GM21381 (cell line): ENCODE data around the gene TMEM135.
"Not testable (repeated sequence)": the region's sequence is repeated elsewhere in the genome, so short reads cannot be mapped to it uniquely, and the experiment has no call there.

ENCODE experiments used
- ATAC-seq: cut with Tn5 transposase; IDR thresholded peaks from one replicate; pipeline ENCODE4 v1.9.1; 2021; ENCODE audit warnings: mild to moderate bottlenecking, moderate library complexity; ENCODE audit not compliant: unreplicated experiment

Gene TMEM135

DNA sequence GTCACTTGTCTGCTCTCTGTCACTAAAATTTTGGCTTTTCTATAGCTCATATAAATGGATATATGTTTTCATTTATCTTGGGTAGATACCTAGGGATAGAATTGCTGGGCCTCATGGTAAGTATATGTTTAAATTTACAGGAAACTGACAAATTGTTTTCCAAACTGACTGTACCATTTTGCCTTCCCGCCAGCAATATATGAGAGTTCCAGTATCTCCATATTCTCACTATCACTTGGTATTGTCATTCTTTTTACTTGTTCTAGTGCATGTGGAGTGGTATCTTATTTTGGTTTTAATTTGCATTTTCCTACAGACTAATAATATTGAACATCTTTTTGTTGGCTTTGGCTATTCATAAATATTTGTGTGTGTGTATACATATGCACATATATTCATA, 101.7 kb downstream of the TMEM135 start:
- no peak for ATAC-seq

DNA sequence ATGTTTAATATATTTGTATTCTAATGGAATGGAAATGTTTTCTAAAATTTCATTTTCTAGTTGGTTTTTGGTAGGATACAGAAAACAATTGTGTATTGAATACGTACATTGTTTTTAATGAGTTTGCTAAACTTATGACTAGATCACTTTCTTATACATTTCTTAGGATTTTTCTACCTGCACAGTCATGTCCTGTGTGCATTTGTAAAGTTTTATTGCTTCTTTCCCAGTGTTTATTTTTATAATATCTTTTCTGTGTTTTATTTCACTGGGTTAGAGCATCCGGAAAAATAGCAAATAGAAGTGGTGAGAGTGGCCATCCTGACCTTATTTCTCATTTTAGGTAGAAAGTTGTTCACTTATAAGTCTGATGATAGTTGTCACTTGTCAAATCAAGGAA, 103.6 kb downstream of the TMEM135 start:
- no peak for ATAC-seq

DNA sequence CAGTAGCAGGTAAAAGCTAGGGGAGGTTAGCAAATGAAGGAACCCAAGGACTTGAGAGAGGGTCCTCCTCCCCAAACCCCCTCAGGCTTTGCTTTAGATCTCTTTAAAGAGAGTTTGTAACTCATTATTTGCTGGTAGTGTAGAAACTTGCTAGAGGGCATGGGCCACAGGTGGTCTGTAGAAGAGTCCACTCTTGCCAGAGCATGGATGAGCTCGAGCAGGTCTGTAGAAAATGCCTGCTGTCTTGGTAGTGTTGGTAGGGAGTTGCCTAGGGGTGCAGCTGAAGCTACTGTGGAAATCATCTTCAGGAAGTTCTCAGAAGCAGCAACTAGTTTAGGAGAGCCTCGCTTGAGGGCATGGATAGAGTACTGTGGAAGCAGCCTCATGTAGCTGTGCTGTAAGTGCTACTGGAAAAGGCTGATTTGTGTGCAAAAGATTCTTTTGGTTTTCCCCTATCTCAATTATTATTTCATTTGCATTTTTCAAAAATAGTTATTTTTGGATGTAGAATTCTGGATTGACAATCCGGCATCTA, 104.3 kb downstream of the TMEM135 start:
- ATAC-seq: no peak

DNA sequence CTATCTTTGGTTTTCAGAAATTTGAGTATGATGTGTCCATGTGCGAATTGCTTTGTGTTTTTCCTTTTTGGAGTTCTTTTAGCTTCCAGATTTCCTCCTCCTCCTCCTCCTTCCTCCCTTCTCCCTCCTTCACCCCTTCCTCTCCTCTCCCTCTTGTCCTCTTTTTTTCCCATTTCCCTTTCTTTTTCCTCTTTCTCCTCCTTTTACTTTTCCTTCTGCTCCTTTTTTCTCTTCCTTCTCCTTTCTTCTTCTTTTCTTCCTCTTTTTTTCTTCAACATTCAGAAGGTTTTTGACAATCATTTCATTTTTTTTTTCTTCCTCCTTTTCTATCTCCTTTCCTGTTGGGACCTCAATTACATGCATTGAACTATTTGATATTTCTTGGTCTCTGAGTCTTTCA, 104.9 kb downstream of the TMEM135 start:
- no peak for ATAC-seq

- no peak for ATAC-seq
These were observed 105.9 kb downstream of the TMEM135 start for GRCh38 chr11:87143641-87144040.

GRCh38 chr11:87144252-87144651, 106.5 kb downstream of the TMEM135 start:
- ATAC-seq: no peak

GRCh38 chr11:87148749-87149148, 111.0 kb downstream of the TMEM135 start:
- ATAC-seq: no peak

- not testable (repeated sequence) for ATAC-seq
These were observed 112.0 kb downstream of the TMEM135 start for GRCh38 chr11:87149782-87150181.

DNA sequence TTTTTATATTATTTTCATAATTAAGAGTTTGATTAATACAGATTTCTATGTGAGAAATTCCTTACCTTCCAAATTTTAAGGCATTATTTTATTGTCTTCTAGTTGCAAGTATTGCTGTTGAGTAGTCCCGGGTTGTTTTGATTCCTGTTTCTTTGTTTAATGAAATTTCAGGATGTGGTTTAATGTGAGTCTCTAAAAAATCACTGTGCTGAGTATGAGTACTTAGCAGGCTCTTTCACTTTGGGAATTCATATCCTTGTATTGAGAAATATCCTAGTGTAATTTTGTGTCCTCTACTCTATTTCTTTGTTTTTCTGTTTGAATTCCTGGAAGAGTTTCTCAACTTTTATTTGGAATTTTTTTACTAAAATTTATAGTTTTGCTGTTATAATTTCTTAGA, 113.2 kb downstream of the TMEM135 start:
- no peak for ATAC-seq

GRCh38 chr11:87154246-87154645, 116.5 kb downstream of the TMEM135 start:
- no peak for ATAC-seq

DNA sequence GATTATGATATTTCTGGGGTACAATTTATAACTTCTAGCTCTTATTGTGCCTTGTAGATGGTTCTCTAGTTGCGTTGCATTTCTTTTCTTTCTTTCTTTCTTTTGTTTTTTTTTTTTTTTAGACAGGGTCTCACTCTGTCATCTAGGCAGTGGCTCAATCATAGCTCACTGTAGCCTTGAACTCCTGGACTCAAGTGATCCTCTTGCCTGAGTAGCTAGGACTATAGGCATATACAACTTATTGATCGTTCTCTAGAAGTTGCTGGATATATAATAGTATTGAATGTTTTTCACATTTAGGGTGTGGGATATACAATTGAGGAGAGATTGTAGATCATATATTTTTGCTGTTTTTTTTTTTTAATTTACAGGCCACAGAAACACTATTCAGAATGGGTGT, 119.2 kb downstream of the TMEM135 start:
- ATAC-seq: no peak

DNA sequence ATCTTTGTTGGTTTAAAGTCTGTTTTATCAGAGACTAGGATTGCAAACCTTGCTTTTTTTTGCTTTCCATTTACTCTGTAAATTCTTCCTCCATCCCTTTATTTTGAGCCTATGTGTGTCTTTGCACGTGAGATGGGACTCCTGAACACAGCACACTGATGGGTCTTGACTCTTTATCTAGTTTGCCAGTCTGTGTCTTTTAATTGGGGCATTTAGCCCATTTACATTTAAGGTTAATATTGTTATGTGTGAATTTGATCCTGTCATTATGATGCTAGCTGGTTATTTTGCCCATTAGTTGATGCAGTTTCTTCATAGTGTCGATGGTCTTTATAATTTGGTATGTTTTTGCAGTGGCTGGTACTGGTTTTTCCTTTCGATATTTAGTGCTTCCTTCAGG, 131.3 kb downstream of the TMEM135 start:
- not testable (repeated sequence) for ATAC-seq

- ATAC-seq: no peak
These were observed 135.7 kb downstream of the TMEM135 start for GRCh38 chr11:87173185-87174039.

DNA sequence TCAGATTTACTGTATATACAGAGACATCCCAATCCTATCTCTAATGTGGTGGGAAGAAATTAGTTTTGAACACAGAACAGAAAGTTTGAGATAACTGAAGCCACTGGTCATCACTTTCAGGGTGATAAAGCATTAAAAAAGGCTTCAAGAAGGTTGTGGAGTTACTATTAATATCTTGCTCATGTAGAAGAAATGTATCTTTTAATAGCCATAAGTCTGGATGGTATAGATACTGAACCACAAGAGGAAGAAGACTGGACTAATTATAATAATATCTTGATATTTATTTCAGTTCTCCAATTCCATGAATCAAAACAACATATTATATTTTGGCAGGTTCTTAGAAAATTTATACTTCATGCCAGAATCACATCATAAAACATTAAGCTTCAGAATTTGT, 137.1 kb downstream of the TMEM135 start:
- ATAC-seq: no peak

GRCh38 chr11:87176044-87176443, 138.3 kb downstream of the TMEM135 start:
- no peak for ATAC-seq

GRCh38 chr11:87179621-87180020, 141.9 kb downstream of the TMEM135 start:
- ATAC-seq: no peak

GRCh38 chr11:87180742-87181141, 143.0 kb downstream of the TMEM135 start:
- no peak for ATAC-seq

GRCh38 chr11:87181143-87181542, 143.4 kb downstream of the TMEM135 start:
- no peak for ATAC-seq

DNA sequence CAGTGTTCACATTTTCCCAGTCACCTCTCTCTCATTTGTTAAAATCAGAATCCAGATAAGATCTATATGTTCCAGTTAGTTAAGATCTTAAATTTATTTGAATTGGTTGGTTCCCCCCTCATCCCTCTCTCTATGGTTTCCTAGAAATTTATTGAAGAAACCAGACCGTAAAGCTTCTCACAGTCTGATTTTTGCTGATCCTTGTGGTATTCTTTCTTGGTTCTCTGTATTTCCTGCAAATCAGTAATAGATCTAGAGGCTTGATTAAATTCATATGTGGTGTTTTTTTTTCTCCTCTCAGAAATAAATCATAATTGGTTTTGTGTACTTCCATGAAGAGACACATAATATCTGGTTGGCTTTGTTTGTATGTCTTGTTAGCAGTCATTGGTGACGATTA, 147.5 kb downstream of the TMEM135 start:
- no peak for ATAC-seq

GRCh38 chr11:87187076-87187475, 149.3 kb downstream of the TMEM135 start:
- no peak for ATAC-seq

GRCh38 chr11:87187930-87188329, 150.2 kb downstream of the TMEM135 start:
- no peak for ATAC-seq

DNA sequence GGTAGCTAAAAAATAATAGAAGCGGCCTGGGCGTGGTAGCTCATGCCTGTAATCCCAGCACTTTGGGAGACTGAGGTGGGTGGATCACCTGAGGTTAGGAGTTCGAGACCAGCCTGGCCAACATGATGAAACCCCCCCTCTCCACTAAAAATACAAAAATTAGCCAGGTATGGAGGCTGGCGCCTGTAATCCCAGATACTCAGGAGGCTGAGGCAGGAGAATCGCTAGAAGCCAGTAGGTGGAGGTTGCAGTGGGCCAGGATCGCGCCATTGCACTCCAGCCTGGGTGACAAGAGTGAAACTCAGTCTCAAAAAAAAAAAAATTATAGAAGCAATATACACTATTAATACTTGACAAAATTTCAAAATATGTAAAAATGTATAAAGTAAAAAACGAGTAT, 150.7 kb downstream of the TMEM135 start:
- not testable (repeated sequence) for ATAC-seq

DNA sequence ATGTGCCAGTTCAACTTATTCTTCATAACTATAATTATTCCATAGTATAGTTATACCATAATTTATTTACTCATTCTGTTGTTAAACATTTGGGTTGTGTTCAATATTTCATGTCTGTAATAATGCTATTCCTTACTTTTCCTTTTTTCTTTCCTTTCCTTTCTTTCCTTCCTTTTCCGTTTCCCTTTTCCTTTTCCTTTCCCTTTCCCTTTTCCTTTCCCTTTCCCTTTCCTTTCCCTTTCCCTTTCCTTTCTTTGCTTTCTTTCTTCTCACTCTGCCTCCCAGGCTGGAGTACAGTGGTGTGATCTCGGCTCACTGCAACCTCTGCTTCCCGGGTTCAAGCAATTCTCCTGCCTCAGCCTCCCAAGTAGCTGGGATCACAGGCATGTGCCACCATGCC, 151.2 kb downstream of the TMEM135 start:
- not testable (repeated sequence) for ATAC-seq
